Activated T-cell treated with anti-CD3 and anti-CD28 coated beads for 1 hour (primary cell): ENCODE measurements around the gene SRSF1.

ENCODE experiments used
- DNase-seq: peaks from one replicate; pipeline ENCODE4 v3.0.0-alpha.2; 2020; ENCODE audit warnings: low read depth

The SRSF1 gene

DNA sequence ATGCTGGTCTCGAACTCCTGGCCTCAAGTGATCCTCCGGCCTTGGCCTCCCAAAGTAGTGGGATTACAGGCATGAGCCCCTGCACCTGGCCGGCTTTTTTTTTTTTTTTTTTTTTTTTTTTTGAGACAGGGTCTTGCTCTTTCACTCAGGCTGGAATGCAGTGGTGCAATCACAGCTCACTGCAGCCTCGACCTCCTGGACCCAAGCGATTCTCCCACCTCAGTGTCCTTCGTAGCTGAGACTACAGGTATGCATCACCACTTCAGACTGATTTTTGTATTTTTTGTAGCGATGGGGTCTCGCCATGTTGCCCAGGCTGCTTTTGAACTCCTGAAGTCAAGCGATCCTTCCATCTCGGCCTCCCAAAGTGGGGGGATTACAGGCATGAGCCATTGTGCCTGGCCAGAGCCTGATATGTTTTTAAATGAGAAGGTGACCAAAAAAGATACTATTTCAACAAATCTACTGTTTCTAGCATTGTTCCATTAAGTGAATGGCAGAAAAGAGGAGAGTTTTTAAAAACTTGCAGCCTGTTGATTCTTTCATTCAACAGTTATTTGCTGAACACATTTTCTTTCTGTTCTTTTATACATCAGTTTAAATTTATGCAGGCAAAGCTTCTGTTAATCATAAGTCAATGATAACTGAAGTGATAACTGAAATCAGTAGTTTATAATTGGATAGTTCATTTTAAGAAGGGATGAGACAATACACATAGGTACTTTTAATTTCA is 3.2 kb upstream of the SRSF1 start:
- DNase-seq, result no peak

DNA sequence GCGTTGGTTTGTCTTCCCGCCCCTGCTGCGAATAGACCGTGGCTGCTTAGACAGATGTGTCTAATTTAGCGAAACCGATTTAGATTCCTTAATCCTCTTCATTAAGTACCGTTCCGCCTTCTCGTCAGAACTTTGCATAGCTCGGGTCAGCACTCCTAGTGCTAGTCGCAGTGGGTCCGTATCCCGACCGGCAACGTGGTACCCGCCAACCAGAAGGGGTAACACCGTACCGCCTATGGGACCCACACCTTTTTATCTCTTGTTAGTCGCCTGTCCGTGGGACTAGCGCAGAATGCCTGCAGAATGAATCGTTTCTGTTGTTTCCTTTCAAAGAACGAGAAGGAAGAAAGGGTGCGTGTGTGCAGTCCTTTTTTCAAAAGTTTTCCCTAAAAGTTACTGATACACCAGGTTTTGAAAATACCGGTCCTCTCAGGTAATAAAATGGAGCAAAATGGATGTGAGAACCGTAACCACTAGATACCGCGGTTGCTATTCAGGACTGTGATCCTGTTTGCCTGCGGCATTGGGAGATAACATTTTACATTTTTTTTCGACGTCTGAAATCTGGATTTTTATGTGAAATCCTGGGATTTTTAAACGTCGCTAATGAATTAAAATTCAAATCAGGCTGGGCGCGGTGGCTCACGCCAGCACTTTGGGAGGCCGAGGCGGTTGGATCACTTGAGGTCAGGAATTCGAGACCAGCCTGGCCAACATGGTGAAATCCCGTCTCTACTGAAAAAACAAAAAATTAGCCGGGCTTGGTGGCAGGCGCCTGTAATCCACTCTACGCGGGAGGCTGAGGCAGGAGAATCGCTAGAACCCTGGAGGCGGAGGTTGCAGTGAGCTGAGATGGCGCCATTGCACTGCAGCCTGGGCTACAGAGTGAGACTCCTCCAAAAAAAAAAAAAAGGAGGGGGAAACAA is 998 bp upstream of the SRSF1 start:
- no peak for DNase-seq

DNA sequence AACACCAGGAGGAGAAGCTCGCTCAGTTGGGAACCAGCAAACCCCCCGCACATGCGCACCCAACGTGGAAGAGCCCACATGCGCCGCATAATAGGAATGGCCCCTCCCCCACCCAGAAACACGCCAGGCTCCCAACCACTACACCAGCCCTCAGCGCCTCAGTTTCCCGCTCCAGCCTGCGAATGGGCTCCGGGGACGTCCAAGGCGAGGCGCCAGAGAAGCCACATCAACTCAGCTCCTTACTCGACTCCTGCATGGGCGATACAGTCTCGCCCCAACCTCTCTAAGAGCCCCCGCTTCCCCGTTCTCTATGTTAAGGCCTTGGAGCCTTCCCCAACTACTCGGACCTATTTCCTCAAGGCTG is 504 bp downstream of the SRSF1 start:
- DNase-seq, result peak; percentile 56

DNA sequence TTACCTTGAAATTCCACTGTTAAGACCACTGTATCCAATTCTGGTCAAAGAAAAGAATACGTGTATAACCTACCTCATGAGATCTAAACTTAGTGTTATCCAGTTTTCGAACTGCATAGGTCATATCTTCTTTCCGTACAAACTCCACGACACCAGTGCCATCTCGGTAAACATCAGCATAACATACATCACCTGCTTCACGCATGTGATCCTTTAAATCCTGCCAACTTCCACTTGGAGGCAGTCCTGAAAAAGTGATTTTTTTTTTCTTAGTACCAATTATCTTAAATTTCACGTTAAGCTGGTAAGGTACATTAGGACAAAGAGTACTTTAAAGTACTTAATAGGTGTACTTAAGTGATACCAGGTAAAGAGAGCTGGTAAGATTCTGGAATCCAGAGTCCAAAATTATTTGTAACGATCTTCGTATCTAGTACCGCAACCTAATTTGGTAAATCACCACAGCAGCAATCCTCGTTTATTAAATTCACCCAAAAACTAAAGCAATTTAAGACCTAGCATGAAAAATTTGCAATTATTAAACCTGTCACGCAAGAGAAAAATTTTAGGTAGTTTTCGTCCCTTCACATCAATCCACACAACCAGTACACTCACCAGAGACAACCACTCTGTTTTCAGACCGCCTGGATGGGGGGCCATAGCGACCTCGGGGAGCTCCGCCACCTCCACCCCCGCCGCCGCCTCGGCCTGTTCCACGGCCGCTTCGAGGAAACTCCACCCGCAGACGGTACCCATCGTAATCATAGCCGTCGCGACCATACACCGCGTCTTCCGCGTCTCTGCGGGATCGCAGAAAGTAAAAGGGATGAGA is 1.1 kb downstream of the SRSF1 start:
- no peak for DNase-seq

DNA sequence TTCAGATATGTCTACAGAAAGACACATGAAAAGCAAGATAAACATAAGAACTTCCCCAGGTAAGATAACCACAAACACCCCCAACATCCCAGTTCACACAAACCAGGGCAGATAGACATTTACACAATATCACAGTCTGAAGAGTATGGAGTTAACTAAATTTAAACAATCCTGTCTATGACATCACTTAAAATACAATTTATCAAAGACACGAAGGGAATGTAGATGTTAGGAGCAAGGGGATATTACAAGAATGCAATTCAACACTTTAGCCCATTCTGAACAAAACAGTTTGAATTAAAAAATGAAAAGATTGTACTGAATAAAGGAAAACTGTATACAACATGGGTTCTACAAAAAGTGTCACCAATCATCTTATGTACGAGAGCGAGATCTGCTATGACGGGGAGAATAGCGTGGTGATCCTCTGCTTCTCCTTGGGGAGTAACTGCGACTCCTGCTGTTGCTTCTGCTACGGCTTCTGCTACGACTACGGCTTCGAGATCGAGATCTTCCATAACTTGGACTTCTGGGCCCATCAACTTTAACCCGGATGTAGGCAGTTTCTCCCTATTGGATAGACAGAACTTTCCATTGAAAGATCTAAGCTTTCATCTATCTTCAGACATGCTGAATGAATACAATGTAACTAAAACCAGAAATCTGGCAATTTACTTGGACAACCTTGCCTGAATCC is 1.9 kb downstream of the SRSF1 start:
- no peak for DNase-seq

DNA sequence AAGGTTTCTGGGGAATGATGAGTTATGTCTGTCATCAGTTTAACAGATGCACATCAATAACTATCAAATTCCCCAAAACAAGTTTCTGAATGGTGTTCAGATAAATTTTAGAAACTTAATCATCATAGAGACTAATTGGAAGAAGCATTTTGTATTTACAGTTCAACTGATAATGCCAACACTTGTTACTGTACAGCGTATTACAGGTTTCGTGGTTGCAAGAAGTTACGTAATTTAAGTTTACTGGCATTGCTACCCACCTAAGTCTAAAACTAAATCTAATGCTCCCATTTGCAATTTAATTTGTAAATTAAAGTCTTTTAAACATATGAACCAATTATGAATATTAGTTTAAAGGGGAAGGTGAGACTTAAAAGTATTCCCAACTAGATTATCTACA is 3.0 kb downstream of the SRSF1 start:
- DNase-seq, result no peak

DNA sequence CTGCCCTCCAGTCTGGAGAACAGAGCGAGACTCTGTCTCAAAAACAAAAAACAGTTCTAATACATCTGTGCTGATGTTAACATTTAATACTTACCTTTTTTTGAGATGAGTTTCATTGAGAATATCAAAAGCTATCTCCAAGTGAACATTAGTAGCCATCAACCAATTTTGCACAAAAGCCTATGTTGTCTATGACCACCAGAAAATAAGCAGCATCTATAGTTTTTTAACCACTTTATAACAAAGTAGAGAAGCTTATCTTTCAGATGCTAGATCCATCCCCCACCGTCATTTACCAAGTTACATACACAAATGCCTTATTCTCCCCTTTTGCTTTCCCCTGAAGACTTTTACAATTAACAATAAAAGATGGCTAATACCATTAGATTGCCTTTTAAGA is 4.1 kb downstream of the SRSF1 start:
- no peak for DNase-seq

DNA sequence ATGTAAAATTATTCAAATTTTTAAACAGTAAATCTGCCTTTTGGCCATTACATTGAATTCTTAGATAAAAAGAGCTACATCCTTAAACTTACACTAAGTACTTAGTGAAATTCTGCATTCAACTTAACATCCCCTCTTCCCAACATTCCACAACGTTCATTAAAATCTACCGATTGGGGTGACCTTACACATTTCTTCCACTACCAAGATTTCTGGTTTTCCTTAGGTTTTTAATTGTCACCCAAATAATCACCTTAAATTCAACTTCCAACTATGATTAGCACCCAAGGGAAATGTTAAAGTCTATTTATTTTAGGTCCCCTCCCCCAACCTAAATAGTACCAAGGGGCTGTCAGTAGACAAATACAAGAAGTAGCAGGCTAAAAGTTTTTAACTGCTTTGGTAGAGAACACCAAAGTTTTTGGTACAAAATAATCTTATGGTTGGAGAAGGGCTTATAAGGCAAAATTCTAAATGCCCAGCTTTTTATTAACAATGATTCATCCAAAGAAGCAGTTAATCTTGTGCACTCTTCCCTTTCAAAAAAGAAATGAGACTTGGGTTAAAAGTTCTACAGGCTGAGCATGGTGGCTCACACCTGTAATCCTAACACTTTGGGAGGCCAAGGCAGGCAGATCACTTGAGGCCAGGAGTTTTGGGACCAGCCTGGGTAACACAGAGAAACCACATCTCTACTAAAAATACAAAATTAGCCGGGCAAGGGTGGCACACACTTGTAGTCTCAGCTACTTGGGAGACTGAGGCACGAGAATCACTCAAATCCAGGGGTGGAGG is 4.7 kb downstream of the SRSF1 start:
- no peak for DNase-seq

DNA sequence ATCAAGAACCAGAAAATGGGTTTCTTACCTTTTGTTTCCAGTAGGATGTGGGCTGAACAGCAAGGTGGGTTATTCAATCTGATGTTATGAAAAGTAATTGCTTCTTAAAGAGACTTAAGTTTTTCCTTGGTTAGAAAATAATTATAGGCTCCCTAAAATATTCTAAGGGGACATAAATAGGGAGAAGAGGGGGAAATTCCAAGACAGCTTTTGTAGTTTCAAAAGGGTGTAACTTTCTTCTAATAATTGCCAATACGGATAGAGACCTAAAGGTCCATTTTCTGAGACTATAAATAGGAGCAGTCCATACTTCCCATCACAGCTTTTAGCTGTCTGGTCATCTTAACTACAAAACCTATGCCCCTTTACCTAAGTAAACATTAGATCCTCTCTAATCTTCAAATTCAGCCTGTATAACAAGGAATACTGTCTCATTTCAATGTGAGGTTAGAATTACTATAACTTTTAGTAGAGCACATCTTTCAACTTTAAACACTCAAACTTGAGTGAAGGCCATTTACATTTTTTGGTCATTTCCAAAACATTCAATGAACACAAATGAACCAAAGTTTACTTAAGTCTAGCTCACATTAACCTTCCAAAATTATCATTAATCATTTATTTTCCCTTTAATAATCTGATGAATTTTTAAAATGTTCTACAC is 5.5 kb downstream of the SRSF1 start:
- DNase-seq, result no peak

DNA sequence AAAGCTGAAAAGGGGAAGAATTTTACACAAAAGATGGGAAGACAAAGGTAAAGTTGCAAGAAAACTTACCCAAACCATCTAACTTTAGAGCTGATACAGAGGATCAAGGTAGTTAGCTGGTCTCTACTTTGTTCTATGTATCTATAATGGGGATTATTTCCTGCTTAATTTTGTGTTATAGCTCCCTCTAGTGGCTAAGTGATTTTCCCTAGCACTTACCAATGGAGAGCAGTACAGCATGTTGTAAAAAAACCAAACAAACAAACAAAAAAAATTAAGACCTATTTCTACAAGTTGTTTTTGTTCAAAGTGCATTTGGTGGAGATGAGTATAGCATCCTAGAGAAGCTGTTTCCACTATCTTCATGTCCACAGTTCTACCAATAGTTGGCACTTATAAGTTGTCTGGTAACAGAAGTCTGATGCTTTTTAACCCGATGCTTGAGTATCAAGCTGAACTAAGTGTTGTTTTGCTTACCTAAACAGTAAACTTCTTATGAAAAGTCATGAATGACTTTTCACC is 7.5 kb downstream of the SRSF1 start:
- no peak for DNase-seq

DNA sequence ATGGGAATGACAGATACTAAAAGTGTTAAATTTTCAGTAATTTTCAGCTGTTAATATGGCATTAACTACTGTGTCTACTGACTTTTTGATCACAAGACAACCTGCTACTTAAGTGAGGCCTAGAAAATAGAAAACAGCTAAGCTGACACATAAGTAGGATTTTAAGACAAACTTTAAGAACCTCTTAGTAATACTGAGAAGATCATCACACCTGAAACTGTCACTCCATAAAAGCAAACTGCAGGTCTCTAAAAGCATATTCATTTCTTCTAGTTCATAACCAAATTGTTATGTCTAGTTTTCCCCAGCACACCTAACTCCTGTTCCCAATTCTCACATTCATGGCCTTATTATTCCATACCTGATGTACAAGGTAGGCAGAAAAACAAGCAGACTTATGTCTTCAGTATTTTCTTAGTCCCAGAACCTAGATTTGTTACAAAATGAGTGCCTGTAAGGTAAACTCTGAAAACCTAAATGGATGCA is 8.0 kb downstream of the SRSF1 start:
- no peak for DNase-seq

DNA sequence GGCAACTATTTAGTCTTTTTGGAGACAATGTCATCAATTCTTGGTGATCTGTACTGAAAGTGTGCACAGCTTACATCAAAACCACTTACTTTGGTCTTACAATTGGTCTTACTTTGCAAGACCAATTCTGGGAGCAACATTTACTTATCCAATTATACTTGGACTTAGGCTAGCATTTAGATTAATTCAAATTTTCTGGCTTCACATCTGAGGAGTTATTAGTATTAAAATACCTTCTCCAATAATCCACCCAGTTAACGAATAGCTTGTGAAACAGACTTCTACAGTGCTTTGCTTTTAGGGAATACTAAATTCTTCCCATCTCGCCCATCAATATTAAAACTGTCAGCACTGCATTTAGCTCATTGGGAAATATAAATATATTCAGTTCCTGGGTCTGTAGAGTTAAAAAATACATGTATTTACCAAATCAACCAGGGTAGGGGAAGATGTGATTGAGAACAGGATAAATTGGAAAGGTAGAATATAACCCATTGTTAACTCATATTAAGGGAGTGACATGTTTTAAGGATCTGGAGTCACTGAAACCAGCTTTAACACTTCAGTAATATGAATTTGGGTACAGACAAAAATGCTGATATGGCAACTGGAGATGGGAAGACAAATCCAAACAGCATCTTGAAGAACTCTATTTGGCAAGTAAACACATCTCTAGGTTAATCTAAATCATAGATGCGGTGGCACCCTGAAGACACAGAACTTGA is 9.8 kb downstream of the SRSF1 start:
- DNase-seq, result no peak

DNA sequence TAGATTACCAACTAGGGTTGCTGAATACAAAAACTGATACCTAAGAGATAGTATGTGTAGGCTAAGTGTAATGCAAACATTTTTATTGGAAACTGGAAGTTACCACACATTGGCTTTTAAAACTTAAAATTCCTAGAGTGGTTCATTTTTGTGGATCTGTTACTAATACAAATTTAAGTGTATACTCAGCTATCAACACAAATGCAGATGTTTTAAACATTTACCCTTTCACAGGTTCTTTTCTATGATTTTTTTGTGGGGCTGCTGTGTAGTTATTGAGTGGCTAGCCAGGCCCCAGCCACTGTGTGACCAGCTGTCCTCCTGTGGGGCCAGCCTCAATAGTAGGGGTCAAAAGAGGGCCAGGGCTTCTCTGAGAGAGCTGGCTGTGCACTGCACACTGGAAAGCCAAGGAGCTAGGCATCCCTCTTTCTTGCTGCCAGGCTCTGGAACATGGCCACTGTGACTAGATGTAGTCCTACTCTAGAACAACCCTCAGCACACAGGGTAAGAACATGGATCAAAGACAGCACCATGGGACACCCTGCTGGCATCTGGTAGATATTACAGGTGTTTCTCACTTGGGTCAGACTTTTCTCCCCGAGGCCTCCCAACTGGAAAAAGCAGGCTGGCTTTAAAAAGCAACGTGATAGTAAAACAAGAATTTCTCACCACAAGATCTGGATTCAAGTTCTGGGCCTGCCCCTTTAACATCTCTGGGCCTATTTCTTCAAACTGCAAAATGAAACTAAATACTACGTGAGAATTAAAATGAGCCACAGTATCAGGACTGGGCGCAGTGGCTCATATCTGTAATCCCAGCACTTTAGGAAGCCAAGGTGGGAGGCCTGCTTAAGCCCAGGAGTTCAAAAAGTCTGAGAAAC is 11.7 kb downstream of the SRSF1 start:
- peak; percentile 22 for DNase-seq

DNA sequence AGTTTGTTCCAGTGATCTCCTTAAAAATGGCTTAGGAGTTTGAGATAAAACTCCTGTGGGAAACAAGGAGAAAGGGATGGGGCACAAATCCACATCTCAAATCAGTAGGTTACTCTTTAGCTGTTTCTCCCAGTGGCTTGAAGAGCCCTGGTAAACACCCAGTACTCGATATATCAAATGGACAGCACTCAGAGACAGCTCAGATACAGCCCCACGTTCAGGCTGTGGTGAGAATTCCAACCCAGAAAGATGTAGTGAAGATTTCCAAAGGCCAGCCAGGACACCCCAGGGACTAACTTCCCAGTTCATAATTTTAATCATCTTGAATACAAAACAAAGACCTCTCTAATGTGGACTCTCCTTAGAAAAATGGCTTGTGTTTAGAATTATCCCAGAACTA is 12.6 kb downstream of the SRSF1 start:
- no peak for DNase-seq

DNA sequence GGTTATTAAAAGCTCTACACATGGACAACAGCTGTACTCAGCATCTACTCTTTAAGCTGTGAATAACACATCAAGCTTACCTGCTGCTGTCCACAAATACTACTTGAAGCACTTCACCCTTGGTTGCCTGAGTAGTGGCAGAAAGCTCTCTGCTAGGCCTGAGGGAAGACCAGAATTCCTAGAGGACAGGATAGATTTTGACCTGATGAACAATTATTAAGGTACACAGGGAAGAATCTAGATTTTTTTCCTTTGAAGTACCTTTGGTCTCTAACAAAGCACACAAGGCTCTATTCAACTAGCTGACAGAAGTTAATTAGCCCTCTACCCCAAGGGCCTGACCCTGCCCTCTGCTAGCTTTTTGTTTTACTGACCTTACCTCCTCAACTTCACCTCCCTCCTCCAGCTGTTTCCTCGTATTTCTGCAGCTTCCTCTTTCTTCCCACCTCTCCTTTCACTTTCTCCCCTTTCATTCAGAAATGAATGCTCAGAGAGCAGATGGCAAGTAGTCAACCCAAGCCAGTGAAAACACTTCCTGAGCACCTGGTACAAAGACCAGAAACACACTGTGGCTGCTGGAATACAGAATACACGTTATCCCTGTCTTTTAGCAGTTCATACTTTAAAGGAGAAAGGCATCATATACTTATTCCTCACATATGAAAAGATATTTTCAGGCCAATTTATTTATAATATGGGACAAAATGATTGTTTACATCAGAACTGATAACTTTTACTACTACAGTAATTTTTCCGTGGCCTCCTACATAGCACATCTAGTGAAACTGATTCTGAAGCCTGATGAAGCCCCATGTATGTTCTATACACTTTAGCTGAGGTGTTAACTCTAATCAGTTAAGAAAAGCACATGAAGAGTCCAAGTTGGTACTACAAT is 13.3 kb downstream of the SRSF1 start:
- DNase-seq, result no peak

DNA sequence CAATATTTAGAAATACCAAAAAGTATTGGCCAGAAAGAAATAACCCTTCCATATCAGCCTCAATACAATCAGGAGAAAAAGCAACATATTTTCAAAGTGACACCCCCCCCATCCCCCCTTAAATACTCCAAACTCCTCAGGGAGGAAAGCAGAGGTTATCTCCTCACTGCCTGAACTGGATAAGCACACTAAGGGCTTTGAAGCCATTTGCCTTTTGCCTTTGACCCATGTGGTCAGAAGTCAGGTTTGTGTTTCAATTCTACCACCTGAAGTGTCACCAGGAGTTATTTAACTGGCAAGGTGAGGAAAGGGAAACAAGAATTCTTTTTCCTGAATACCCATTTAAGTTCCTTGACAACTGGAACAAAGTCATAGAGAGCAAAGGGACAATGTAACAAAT is 15.5 kb downstream of the SRSF1 start:
- no peak for DNase-seq

DNA sequence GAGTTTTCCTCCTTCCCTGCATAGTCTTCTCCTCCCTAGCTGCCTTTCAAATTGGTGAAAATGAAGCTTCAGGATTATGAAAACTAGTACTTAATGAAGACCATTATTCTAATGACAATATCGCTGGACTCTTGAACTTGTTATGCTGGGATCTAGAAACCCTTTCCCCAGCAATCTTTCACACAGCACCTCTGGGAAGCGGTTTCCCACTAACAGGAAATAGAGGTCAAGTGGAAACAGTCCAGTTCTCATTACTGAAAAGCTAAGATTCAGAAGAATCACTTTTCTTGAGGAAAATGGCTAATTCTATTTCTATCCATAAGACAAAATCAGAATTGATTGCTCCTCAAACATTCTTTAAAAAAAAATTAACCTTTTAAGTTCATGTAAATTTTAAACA is 17.0 kb downstream of the SRSF1 start:
- no peak for DNase-seq
